Fibroblast of mammary gland (primary cell): ENCODE data around the gene XYLT1.

Experiments used
- DNase-seq: peaks from one replicate; pipeline ENCODE4 v3.0.0-alpha.2; 2010; ENCODE audit warnings: low read depth
- H3K4me3 ChIP-seq: 2 replicates; pipeline ENCODE4 v1.5.1; 2011; ENCODE audit warnings: low read depth, mild to moderate bottlenecking, low read length, moderate library complexity; ENCODE audit not compliant: control insufficient read depth
- TF ChIP-seq, protein P1 (sequence below): conservative IDR thresholded peaks from 2 replicates; pipeline ENCODE4 v1.5.1; 2011; ENCODE audit warnings: low read depth, low read length, inconsistent platforms; ENCODE audit not compliant: control insufficient read depth, insufficient read depth

The XYLT1 gene

GRCh38 chr16:17301593-17302135 is 169.1 kb downstream of the XYLT1 start:
- no peak for DNase-seq
- H3K4me3 ChIP-seq: no peak overlapping the region
- TF ChIP-seq, protein P1, sequence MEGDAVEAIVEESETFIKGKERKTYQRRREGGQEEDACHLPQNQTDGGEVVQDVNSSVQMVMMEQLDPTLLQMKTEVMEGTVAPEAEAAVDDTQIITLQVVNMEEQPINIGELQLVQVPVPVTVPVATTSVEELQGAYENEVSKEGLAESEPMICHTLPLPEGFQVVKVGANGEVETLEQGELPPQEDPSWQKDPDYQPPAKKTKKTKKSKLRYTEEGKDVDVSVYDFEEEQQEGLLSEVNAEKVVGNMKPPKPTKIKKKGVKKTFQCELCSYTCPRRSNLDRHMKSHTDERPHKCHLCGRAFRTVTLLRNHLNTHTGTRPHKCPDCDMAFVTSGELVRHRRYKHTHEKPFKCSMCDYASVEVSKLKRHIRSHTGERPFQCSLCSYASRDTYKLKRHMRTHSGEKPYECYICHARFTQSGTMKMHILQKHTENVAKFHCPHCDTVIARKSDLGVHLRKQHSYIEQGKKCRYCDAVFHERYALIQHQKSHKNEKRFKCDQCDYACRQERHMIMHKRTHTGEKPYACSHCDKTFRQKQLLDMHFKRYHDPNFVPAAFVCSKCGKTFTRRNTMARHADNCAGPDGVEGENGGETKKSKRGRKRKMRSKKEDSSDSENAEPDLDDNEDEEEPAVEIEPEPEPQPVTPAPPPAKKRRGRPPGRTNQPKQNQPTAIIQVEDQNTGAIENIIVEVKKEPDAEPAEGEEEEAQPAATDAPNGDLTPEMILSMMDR: no peak

DNA sequence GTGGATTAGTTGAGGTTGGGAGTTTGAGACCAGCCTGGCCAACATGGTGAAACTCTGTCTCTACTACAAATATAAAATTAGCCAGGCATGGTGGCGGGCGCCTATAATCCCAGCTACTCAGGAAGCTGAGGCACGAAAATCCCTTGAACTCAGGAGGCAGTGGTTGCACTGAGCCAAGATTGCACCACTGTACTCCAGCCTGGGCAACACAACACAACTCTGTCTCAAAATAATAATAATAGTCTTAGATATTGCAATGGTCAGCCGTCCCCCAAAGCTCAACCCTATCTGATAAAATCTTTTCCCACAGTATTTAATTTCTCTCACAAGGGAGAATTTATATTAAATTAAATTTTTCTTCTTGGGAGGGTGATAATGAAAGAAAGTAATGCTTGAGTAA is 169.6 kb downstream of the XYLT1 start:
- TF ChIP-seq, protein P1: no peak
- no peak overlapping the region for H3K4me3 ChIP-seq
- DNase-seq: no peak

DNA sequence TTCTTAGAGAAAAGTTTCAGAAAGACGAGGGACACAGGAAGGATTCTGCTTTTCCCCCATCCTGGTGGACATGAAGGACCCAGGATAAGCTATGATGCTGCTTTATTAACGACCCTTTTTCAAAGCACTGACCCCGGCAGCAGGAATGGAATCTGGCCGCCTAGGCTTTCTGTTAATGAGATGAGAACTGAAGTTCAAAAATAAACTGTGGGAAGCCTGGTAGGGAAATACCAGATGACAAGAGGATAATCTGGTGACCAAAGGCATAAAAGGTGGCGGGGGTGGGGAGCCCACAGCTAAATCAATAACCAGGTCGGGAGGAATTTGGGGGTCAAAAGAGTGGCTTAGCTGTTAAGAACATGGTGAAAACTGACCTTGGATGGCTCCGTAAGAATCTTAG is 171.0 kb downstream of the XYLT1 start:
- H3K4me3 ChIP-seq: no peak overlapping the region
- TF ChIP-seq, protein P1: no peak

GRCh38 chr16:17298238-17298637 is 172.5 kb downstream of the XYLT1 start:
- TF ChIP-seq, protein P1: no peak
- DNase-seq: no peak
- H3K4me3 ChIP-seq: no peak overlapping the region

More for the DNA sequence above, 171.0 kb downstream of the XYLT1 start:
- DNase-seq: no peak

GRCh38 chr16:17296431-17296830 is 174.3 kb downstream of the XYLT1 start:
- TF ChIP-seq, protein P1: no peak
- H3K4me3 ChIP-seq: no peak overlapping the region
- no peak for DNase-seq

- DNase-seq: no peak
- no peak overlapping the region for H3K4me3 ChIP-seq
- TF ChIP-seq, protein P1: no peak
These were observed 174.8 kb downstream of the XYLT1 start for GRCh38 chr16:17295948-17296347.

GRCh38 chr16:17294856-17295255 is 175.9 kb downstream of the XYLT1 start:
- no peak for DNase-seq
- H3K4me3 ChIP-seq: no peak overlapping the region
- TF ChIP-seq, protein P1: no peak
